LHCN-M2 (cell line): ENCODE results near the gene MARK3. TPM values are rescaled to one million over a fixed set of nuclear protein-coding genes. Genes with fewer than 3 reads are reported as not detected.

ENCODE experiments used
- DNase-seq: peaks from one replicate; pipeline ENCODE4 v3.0.0-alpha.2; 2012; ENCODE audit warnings: low read depth
- total RNA-seq: library from RNA; depleted of rRNA; stranded (reverse); fragments of >200 nt; gene quantifications from 2 replicates; pipeline ENCODE4 v1.2.3, GENCODE V29; 2014; rRNA removed

Gene MARK3
- total RNA-seq, 1 experiment from 2014 or later: 61.1 TPM

DNA sequence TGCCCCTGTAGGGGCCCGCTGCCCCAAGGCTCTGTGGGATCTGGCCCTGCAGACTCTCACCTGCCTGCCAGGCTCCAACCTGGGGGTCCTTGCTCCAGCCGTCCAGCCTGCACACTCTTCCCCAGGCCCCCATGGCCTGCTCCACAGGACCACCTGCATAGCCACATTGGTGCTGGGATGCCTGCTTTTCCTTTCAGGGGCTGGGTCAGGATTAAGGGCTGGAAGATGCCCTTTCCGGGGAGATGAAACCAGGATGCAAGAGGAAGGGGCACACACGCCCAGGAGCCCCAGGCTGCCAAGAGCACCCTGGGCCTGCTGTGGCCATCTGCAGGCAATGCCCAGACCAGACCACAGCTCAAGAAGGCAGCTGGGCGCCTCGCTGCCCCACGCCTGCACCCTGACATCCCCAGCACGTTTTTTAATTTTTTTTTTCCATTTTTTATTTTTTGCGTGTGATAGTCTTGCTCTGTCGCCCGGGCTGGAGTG is 162.3 kb downstream of the MARK3 start:
- DNase-seq: no peak

DNA sequence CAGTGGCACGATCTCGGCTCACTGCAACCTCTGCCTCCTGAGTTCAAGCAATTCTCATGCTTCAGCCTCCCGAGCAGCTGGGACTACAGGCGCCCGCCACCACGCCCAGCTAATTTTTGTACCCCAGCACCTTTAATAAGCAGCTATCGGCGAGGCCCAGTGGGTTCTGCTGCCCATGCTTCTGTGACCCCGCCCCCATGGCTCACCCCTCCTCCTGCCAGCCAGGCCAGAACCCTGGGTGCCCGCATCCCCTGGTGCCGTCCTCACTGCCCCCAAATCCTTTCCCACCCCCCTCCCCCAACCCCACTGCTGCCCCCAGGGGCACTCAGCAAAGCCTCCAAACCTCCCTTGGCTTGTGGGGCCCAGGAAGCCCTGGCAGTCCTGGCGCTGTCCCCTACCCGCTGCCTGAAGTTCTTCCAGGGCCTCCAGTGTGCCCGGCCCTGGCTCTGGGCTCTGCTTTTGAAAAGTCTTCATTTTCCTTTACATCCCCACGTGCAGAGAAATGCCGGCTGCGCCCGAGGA is 162.8 kb downstream of the MARK3 start:
- DNase-seq: no peak

GRCh38 chr14:103548463-103549351 is 163.5 kb downstream of the MARK3 start:
- no peak for DNase-seq

- no peak for DNase-seq
Observed at GRCh38 chr14:103549361-103550311, 164.4 kb downstream of the MARK3 start.

DNA sequence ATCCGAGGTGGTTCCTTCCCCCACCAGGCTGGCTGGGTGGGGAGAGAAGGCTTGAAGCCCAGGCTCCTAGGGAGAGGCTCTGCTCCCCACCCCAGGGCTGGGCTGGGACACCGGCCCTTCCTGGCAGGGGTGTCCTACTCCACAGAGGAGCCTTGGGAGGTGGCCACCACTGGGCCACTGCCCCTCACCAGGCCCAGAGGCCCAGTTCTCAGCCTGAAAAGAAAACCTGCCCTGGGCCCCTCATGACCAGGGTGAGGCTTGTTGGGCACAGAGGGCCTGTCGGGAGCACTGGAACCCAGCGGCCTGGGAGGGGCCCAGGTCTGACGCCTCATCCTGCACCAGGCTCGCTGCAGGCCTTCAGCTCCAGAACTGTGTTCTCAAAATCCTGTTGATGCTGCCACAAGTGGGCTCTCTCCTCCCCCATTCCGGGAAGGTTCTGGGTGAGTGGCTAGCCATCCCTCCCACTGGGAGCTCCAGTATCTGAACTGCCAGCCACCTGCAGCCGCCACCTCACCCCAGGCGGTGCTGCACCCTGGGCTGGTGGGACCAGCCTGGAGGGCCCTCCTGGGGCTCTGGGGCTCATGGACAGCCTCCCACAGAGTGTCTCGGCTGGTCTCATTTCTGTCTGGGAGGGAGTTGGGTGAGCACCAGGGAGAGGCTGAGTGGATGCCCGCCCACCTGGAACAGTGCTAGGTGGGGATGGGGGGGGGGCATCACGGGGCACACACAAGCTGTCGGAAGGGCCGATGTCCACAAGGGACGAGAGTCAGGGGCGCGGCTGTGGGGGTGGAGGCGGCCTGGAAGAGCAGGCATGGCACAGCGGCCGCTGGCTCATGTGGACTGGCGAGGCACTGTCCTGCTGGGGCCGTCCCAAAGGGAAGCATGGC is 165.5 kb downstream of the MARK3 start:
- DNase-seq: no peak

- no peak for DNase-seq
Observed at GRCh38 chr14:103551338-103551762, 166.1 kb downstream of the MARK3 start.

DNA sequence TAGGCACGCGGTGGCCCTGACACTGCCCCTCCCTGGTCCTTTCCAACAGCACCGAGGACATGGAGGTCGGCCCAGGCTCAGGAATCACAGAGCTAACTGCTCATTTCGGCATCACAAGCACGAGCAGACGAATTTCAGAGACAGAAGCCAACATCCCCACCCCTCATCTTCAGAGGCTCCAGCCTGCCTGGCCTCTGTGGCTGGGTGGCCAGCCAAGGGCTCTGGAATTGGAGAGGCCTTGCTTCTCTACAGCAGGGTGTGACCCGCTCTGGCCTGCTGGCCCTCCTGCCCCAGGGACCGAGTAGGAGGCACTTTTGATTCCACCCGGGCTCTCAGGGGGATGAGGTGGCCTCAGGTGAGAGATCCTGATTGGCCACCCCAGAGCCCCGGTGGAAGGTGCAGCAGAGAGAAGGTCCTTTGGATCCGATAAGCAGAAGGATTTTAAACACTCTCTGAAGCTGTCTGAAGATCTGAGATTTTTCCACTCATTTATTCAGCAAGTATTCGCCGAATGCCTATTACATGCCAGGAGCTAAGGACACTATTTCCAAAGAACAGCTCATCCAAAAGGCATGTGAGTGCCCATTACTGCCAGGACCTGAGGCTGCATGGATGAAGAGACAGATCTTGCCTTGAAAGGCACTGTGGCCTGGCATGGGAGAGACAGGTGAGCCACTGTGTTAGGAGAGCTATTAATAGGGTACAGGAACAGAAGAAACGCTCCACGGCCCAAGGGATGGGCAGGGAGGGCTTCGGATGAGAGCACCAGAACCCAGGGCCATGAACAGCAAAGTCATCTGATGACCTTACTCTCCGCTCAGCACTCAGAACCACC is 167.0 kb downstream of the MARK3 start:
- peak; percentile 73 for DNase-seq

- DNase-seq: no peak
Observed at GRCh38 chr14:103552846-103553210, 167.6 kb downstream of the MARK3 start.

Other genes with a start within 250 kb of the MARK3 start
- 160 and 224 TPM in 2 replicates for gene EIF5, start 51.2 kb upstream of the MARK3 start, total RNA-seq
- 17.7 and 46.7 TPM in 2 replicates for gene CKB, start 137.4 kb downstream of the MARK3 start, total RNA-seq
- gene TRMT61A, start 143.8 kb downstream of the MARK3 start, total RNA-seq: 20.3 and 21.6 TPM in 2 replicates
- 33.0 and 33.8 TPM in 2 replicates for gene BAG5, start 177.2 kb downstream of the MARK3 start, total RNA-seq
- 43.7 and 59.7 TPM in 2 replicates for gene COA8, start 177.5 kb downstream of the MARK3 start, total RNA-seq
- 258 and 283 TPM in 2 replicates for gene KLC1, start 243.8 kb downstream of the MARK3 start, total RNA-seq